Activated CD8-positive, alpha-beta memory T cell treated with anti-CD3 and anti-CD28 coated beads for 4 hours (primary cell): ENCODE data around the gene SLC35F3.
"Not testable (repeated sequence)": the region's sequence is repeated elsewhere in the genome, so short reads cannot be mapped to it uniquely, and the experiment has no call there.

Experiments used
- DNase-seq, 2 donors: peaks; one replicate each; pipeline ENCODE4 v3.0.0-alpha.2; 2020; ENCODE audit warnings: low read depth in 2 of 2

Gene SLC35F3

GRCh38 chr1:234222561-234223280 lies 318.2 kb downstream of the SLC35F3 start:
- no peak for DNase-seq

- DNase-seq: no peak
Measured at GRCh38 chr1:234226113-234226818, 321.8 kb downstream of the SLC35F3 start.

DNA sequence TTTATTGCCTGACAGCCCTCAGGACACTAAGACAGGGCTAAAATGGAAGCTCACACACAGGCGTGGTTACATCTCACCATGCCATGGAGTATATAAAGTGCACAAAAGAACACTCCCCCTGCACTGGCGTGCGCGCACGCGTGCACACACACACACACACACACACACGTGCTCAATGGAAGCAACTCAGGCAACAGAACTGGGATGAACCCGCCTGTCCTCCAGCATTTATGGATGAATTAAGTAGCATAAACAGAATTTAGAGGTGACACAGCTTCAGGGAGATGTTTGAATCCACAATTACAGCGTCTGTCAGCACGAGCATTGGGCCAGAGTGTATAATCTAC lies 322.3 kb downstream of the SLC35F3 start:
- no peak for DNase-seq

GRCh38 chr1:234229581-234230387 lies 325.3 kb downstream of the SLC35F3 start:
- DNase-seq: no peak

DNA sequence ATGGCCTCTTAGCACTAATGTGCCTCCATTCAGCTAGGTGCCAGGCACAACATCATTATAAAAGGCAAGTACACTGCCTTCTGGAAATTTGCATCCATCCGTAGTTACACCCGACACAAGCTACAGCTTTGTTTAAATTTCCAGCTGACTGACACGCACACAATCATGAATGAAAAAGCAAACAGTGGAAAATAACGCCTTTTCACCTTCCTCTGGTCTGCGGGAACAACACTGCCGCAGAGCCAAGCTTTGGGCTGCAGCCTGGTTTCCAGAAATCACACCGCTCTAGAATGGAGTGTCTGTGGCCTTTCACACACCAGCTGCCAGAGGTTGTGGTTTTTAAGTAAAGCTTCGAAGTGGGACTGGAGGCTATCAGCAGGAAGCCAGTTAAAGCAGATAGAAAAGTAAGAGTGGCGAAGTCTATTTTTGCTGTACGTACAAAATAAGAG lies 326.0 kb downstream of the SLC35F3 start:
- DNase-seq: no peak

GRCh38 chr1:234231061-234231892 lies 326.8 kb downstream of the SLC35F3 start:
- no peak for DNase-seq

DNA sequence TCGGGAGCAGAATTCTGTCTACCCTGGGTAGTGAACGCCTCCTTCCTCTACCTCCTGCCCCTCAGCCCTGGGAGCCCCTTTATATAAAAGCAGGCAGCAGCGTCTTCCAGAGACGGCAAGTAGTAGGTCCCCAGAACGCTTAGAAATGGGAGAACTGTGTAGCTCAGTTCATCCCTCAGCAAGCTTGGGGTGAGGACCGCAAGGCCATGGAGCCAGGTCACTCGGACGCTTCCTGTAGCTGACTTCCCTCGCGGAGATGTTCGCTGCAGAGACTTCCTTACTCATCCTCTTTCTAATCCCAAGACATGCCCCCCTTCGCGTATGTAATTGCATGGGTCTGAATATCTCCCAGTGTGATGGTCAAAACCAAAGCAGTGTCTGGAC lies 327.4 kb downstream of the SLC35F3 start:
- no peak for DNase-seq

DNA sequence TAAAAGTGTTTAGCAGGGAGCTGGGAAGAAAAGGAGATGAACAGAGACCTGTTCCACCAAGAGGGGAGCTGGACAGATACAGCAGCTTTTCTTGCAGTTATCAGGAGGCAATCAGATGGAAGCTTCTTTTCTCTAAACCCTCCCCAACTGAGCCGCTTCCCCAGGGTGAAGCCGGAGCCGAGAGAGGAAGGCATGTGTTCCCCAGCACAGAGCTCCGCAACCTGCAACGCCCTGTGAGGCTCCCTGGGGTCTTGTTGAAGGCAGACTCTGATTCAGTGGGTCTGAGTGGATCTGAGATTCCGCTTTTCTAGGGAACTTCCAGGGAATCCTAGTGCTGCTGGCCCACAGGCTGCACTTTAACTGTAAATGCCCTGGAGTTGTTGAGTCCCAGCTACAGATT lies 329.7 kb downstream of the SLC35F3 start:
- DNase-seq: no peak

GRCh38 chr1:234235434-234235881 lies 331.0 kb downstream of the SLC35F3 start:
- DNase-seq: no peak

GRCh38 chr1:234237393-234237792 lies 332.9 kb downstream of the SLC35F3 start:
- DNase-seq: no peak

- no peak for DNase-seq
Measured at GRCh38 chr1:234238060-234238459, 333.6 kb downstream of the SLC35F3 start.

- no peak for DNase-seq
Measured at GRCh38 chr1:234239515-234239914, 335.0 kb downstream of the SLC35F3 start.

- DNase-seq: no peak
Measured at GRCh38 chr1:234239936-234240335, 335.5 kb downstream of the SLC35F3 start.

DNA sequence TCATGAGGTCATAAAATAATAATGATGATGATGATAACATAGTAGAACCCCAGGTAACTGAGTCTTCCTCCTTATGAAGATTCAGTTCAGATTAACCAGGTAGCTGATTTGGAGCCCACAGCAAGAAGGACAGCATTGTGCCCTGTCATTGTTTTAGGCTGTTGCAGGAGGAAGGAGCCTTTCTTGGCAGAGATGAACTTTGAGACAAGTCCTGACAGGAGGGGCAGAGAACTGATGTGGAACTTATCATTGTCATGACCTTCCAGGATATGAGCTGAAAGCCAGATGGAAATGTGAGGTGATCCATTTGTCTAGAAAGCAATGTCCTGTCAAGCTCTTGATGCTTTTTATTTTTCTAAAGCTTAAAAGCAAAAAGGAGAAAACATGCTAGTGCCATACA lies 336.2 kb downstream of the SLC35F3 start:
- DNase-seq: no peak

GRCh38 chr1:234241941-234242490 lies 337.5 kb downstream of the SLC35F3 start:
- DNase-seq: no peak

GRCh38 chr1:234243521-234244260 lies 339.2 kb downstream of the SLC35F3 start:
- no peak for DNase-seq

DNA sequence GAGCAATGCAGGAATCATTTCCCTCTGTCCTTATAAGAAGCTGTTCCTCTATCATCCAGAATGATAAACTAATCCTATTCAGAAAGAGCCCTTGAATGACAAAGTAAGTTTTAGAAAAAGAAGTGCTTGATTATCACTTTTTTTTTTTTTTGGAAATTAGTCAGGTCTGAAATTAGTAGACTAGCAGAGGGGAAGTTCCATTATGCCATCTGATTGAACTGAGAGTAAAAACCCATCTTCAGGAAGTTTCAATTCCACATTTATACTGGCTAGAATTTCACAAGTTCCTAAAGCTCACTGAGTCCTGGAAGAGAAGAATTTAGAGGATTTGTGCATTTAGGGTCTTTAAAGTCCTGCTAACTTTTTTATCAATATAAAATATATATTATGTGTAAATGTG lies 340.0 kb downstream of the SLC35F3 start:
- no peak for DNase-seq

DNA sequence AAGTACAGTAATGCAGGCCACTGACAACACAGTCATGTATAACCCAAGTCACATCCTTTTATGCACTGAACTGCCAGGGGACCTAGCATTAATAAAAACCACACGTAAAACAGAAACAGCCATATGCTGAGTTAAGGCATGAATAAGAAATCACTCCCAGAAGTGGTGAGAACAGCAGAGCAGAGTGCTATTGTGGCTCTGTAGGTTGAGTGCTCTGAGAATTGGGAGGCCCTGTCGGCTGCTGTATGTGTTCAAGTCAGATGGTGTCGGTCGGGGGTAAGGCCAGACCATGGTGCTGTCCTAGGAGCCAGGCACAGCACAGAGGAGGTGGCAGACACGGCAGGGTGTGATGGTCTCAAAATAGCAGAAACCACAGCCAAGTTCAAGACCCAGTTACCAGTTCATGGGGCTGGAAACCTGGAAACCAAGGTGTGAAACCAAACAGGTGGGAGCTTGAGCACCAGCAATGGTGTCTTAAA lies 342.2 kb downstream of the SLC35F3 start:
- DNase-seq: no peak

GRCh38 chr1:234247746-234248145 lies 343.3 kb downstream of the SLC35F3 start:
- not testable (repeated sequence) for DNase-seq

- DNase-seq: no peak
Measured at GRCh38 chr1:234250747-234251146, 346.3 kb downstream of the SLC35F3 start.
